ENCODE results near the gene TRIP13.

DNA sequence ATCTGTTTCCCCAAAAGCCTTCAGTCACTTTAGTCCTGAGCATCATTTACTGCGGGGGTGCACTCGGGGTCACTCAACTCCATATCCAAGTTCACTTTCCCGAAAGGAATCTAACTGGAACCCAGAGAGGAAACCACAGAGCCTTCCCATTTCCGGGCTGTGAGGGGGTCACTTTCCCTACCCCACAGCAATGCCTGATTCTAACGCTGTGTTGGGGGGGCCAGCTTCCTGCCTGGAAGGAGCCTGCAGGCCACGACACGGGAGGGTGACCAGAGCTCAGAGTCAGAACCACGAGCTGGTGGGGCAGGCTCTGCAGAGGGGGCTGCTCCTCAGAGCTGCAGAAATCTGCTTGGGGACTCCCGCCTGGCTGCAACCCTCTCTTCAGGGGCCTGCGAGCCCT, 20.4 kb upstream of the TRIP13 start:
- TF ChIP-seq, protein P1, sequence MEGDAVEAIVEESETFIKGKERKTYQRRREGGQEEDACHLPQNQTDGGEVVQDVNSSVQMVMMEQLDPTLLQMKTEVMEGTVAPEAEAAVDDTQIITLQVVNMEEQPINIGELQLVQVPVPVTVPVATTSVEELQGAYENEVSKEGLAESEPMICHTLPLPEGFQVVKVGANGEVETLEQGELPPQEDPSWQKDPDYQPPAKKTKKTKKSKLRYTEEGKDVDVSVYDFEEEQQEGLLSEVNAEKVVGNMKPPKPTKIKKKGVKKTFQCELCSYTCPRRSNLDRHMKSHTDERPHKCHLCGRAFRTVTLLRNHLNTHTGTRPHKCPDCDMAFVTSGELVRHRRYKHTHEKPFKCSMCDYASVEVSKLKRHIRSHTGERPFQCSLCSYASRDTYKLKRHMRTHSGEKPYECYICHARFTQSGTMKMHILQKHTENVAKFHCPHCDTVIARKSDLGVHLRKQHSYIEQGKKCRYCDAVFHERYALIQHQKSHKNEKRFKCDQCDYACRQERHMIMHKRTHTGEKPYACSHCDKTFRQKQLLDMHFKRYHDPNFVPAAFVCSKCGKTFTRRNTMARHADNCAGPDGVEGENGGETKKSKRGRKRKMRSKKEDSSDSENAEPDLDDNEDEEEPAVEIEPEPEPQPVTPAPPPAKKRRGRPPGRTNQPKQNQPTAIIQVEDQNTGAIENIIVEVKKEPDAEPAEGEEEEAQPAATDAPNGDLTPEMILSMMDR (IDR thresholded peaks at IDR 0.05), result no peak
- no peak for TF ChIP-seq POLR2A (IDR thresholded peaks at IDR 0.05)

Measured in right lobe of liver (tissue), 4 donors.